IMR-90 (cell line): Measurements from ENCODE around the gene KAT6B. TPM values are rescaled to one million over a fixed set of nuclear protein-coding genes. Genes with fewer than 3 reads are reported as not detected.

Experiments
- ATAC-seq: fragments of 200-7000 bp; cut with Tn5 transposase; 2 replicates; pipeline ENCODE4 v1.9.1; 2020; ENCODE audit warnings: low read depth, mild to moderate bottlenecking, moderate library complexity
- BruUV-seq: library from RNA; stranded (reverse); fragments of 400-500 nt; replicated peaks from 2 replicates; lab custom pipeline; 2021; lab: Mats Ljungman, UMichigan
- CTCF ChIA-PET: fragments of 300-600 bp; formaldehyde crosslinking; extraction: SDS; loops from one replicate; lab custom pipeline; 2021; ENCODE audit warnings: antibody characterized with exemption; lab: Yijun Ruan, JAX
- POLR2A ChIA-PET: fragments of 300-600 bp; sonication (Branson Sonifier 250); formaldehyde crosslinking; loops from one replicate; lab custom pipeline; 2022; ENCODE audit warnings: antibody characterized with exemption; ENCODE audit not compliant: unreplicated experiment; lab: Charles Lee
- DNase-seq: peaks from one replicate; pipeline ENCODE4 v3.0.0; 2013
- H2AFZ ChIP-seq: replicated peaks from 2 replicates; pipeline ENCODE3; 2013; ENCODE audit warnings: low read length, mild to moderate bottlenecking; ENCODE audit not compliant: poor library complexity
- H2AK5ac ChIP-seq: 2 replicates; pipeline ENCODE4 v1.6.1; 2013; ENCODE audit warnings: low read depth, low read length, inconsistent platforms
- H2AK9ac ChIP-seq: replicated peaks from 2 replicates; pipeline ENCODE3; 2013; ENCODE audit warnings: mild to moderate bottlenecking, low read depth, low read length, moderate library complexity; ENCODE audit not compliant: poor library complexity
- H2BK120ac ChIP-seq: 2 replicates; pipeline ENCODE4 v1.6.1; 2013; ENCODE audit warnings: low read depth, low read length, inconsistent platforms
- H2BK15ac ChIP-seq: 3 replicates; pipeline ENCODE4 v1.6.1; 2013; ENCODE audit warnings: low read depth, low read length, inconsistent platforms
- H2BK20ac ChIP-seq: 2 replicates; pipeline ENCODE4 v1.6.1; 2013; ENCODE audit warnings: low read depth, mild to moderate bottlenecking, inconsistent platforms, low read length, moderate library complexity
- H2BK5ac ChIP-seq: 2 replicates; pipeline ENCODE4 v1.6.1; 2013; ENCODE audit warnings: mild to moderate bottlenecking, low read depth, low read length, inconsistent platforms; ENCODE audit not compliant: poor library complexity, severe bottlenecking
- H3K14ac ChIP-seq: replicated peaks from 2 replicates; pipeline ENCODE4 v1.6.1; 2013; ENCODE audit warnings: low read depth, low read length, inconsistent platforms
- H3K18ac ChIP-seq: 2 replicates; pipeline ENCODE4 v1.6.1; 2013; ENCODE audit warnings: low read depth, low read length, control low read depth
- H3K23ac ChIP-seq: 2 replicates; pipeline ENCODE4 v1.6.1; 2013; ENCODE audit warnings: low read depth, low read length, inconsistent platforms
- H3K27ac ChIP-seq: 2 replicates; pipeline ENCODE4 v1.5.1; 2013; ENCODE audit warnings: mild to moderate bottlenecking, control low read depth, low read length; ENCODE audit not compliant: insufficient read depth
- H3K27me3 ChIP-seq: 2 replicates; pipeline ENCODE4 v1.6.1; 2013; ENCODE audit warnings: low read length; ENCODE audit not compliant: control insufficient read depth, insufficient read depth
- H3K36me3 ChIP-seq: 2 replicates; pipeline ENCODE4 v1.6.1; 2013; ENCODE audit warnings: low read length, mixed read lengths; ENCODE audit not compliant: control insufficient read depth, insufficient read depth
- H3K4ac ChIP-seq: 2 replicates; pipeline ENCODE4 v1.6.1; 2013; ENCODE audit warnings: low read depth, low read length, inconsistent platforms
- H3K4me1 ChIP-seq: 2 replicates; pipeline ENCODE4 v1.6.1; 2013; ENCODE audit warnings: low read length, mixed read lengths; ENCODE audit not compliant: control insufficient read depth, insufficient read depth
- H3K4me2 ChIP-seq: 2 replicates; pipeline ENCODE4 v1.6.1; 2013; ENCODE audit warnings: low read depth, mild to moderate bottlenecking, control low read depth, low read length, moderate library complexity
- H3K4me3 ChIP-seq: 2 replicates; pipeline ENCODE4 v1.5.1; 2013; ENCODE audit warnings: low read depth, mild to moderate bottlenecking, control low read depth, low read length, moderate library complexity; ENCODE audit not compliant: insufficient read depth
- H3K56ac ChIP-seq: 2 replicates; pipeline ENCODE4 v1.6.1; 2013; ENCODE audit warnings: low read length, inconsistent platforms; ENCODE audit not compliant: insufficient read depth; ENCODE audit errors: extremely low read depth
- H3K79me1 ChIP-seq, 2 experiments: 2 replicates each; pipeline ENCODE4 v1.6.1; 2013; ENCODE audit warnings: low read length in 2 of 2, inconsistent platforms in 1 of 2, low read depth in 1 of 2
- H3K9ac ChIP-seq: 2 replicates; pipeline ENCODE4 v1.6.1; 2013; ENCODE audit warnings: low read depth, low read length, control low read depth
- H3K9me1 ChIP-seq: 2 replicates; pipeline ENCODE4 v1.6.1; 2013; ENCODE audit warnings: low read length, inconsistent platforms; ENCODE audit not compliant: insufficient read depth
- H3K9me3 ChIP-seq: 2 replicates; pipeline ENCODE4 v1.6.1; 2013; ENCODE audit warnings: low read length; ENCODE audit not compliant: control insufficient read depth, insufficient read depth
- H4K20me1 ChIP-seq: 2 replicates; pipeline ENCODE4 v1.6.1; 2013; ENCODE audit warnings: low read length, inconsistent platforms; ENCODE audit not compliant: insufficient read depth
- H4K5ac ChIP-seq: 2 replicates; pipeline ENCODE4 v1.6.1; 2013; ENCODE audit warnings: mild to moderate bottlenecking, low read depth, low read length, control low read depth
- H4K8ac ChIP-seq, 2 experiments: 2 replicates each; pipeline ENCODE4 v1.6.1; 2013; ENCODE audit warnings: low read depth in 2 of 2, low read length in 2 of 2, control low read depth in 1 of 2, inconsistent platforms in 1 of 2
- H4K91ac ChIP-seq: 2 replicates; pipeline ENCODE4 v1.6.1; 2013; ENCODE audit warnings: low read depth, low read length, inconsistent platforms; ENCODE audit not compliant: insufficient read depth
- BHLHE40 ChIP-seq: fragments of 150-350 bp; IDR thresholded peaks from 2 replicates; pipeline ENCODE4 v1.6.1; 2016; ENCODE audit warnings: mild to moderate bottlenecking, low read depth, low read length
- MAFK ChIP-seq: IDR thresholded peaks from 2 replicates; pipeline ENCODE4 v1.6.1; 2012; ENCODE audit warnings: low read depth, low read length, improper control_type of control experiment
- MAZ ChIP-seq: IDR thresholded peaks from 2 replicates; pipeline ENCODE4 v1.6.1; 2012; ENCODE audit warnings: low read depth, mild to moderate bottlenecking, low read length, improper control_type of control experiment, moderate library complexity, borderline replicate concordance
- MXI1 ChIP-seq: IDR thresholded peaks from 2 replicates; pipeline ENCODE4 v1.6.1; 2012; ENCODE audit warnings: low read depth, mild to moderate bottlenecking, low read length, moderate library complexity, borderline replicate concordance
- NFE2L2 ChIP-seq: fragments of 150-350 bp; IDR thresholded peaks from 2 replicates; pipeline ENCODE4 v1.6.1; 2016; ENCODE audit warnings: low read depth, mild to moderate bottlenecking, low read length
- RAD21 ChIP-seq: IDR thresholded peaks from 2 replicates; pipeline ENCODE4 v1.6.1; 2012; ENCODE audit warnings: low read length, improper control_type of control experiment
- RCOR1 ChIP-seq: IDR thresholded peaks from 2 replicates; pipeline ENCODE4 v1.6.1; 2012; ENCODE audit warnings: mild to moderate bottlenecking, low read length, improper control_type of control experiment; ENCODE audit not compliant: insufficient replicate concordance
- RFX5 ChIP-seq: IDR thresholded peaks from 2 replicates; pipeline ENCODE4 v1.8.0; 2012; ENCODE audit warnings: low read depth, mild to moderate bottlenecking, low read length, moderate library complexity
- WGBS, 2 experiments: methylation state at CpG; one replicate each; pipeline versions ENCODE4 v1.1.5 to v1.1.7; 2013; ENCODE audit warnings: missing lambda C conversion rate in 2 of 2; ENCODE audit not compliant: insufficient read length in 1 of 2; ENCODE audit errors: extremely low coverage in 2 of 2; 5-methylcytosine and 5-hydroxymethylcytosine counted together
- dilution Hi-C: fragments of 300-500 bp; cut with HindIII; formaldehyde crosslinking; loops from one replicate; pipeline ENCODE4 v1.14.3; 2018; ENCODE audit warnings: low sequenced_read_pairs; ENCODE audit not compliant: unreplicated experiment
- in situ Hi-C: fragments of 300-500 bp; cut with MboI; formaldehyde crosslinking; loops from 3 replicates; pipeline ENCODE4 v1.14.3; 2019; ENCODE audit warnings: low sequenced_read_pairs, inconsistent platforms, mixed read lengths
- intact Hi-C: fragments of 100-400 bp; cut with micrococcal nuclease; formaldehyde crosslinking; loops from 2 replicates; pipeline ENCODE4 v1.10.0; 2022
- polyA plus RNA-seq, 3 experiments: library from polyadenylated mRNA; depleted of rRNA; stranded (reverse); fragments of >200 nt; gene quantifications; 2 replicates each; pipeline ENCODE4 v1.2.3, GENCODE V29; 2012; ENCODE audit warnings: low replicate concordance in 1 of 3
- total RNA-seq: library from RNA; depleted of rRNA; stranded (reverse); fragments of >200 nt; gene quantifications from 2 replicates; pipeline ENCODE4 v1.2.3, GENCODE V29; 2012

Gene KAT6B
- total and polyA plus RNA-seq, 2 of the 4 experiments (the other 2 are of a cell fraction): 8.8 to 28.1 TPM

DNA sequence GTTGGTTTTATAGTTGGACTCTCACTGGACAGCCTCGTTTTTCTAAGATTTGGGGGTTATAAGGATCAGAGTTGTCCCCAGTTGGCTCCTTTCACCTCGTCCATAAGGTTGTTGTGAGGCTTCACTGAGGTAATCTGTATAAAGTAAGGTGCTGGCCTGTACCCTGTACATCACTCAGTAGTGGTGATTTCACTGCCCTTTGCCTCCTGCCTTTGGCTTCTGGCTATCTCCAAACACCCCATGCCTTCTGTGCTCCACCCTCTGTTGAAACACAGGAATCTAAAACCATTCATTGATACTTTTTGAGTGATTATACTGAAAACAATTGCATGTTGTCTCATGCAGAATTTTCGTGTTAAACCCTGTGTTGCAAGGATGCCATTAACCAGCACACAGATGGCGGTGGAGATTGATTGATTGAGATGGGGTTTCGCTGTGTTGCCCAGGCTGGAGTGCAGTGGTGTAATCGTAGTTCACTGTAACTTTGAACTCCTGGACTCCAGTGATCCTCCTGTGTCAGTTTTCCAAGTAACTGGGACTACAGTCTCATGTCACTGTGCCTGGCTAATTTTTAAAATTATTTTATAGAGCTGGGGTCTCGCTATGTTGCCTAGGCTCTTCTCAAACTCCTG lies 55.0 kb downstream of the KAT6B start:
- Histone ChIP-seq H2AFZ (no peak overlapping the region), H3K4me2 (peak overlapping the region; percentile 63; the same call in 1 of the 2 replicates), H2AK5ac (peak overlapping the region; percentile 97), H2BK15ac (peak overlapping the region; percentile 99; the same call in 2 of the 3 replicates), H3K27me3 (no peaks in the 10 kb centered on the region), H3K4ac (peak overlapping the region; percentile 96), H4K20me1 (0 out of 2 replicates have a peak, but pooled peaks cover 3% of the 10 kb centered on the region), H4K8ac (peak overlapping the region; percentile 92), H2AK9ac (peak overlapping the region; percentile 21), H3K79me1 (peaks cover 40 to 76% of the 10 kb centered on the region in 2 experiments), H3K9me3 (no peaks in the 10 kb centered on the region), H3K14ac (peak overlapping the region; percentile 94), H3K56ac (peak overlapping the region; percentile 84; the same call in 1 of the 2 replicates), H3K4me3 (no peak overlapping the region), H3K23ac (peak overlapping the region; percentile 95), H3K36me3 (no peaks in the 10 kb centered on the region), H4K5ac (peak overlapping the region; percentile 99), H3K18ac (peak overlapping the region; percentile 95), H2BK5ac (peak overlapping the region; percentile 99), H3K9ac (0 out of 2 replicates have a peak overlapping the region, but pooled peaks have one; percentile 72), H2BK20ac (peak overlapping the region; percentile 87), H3K27ac (peak overlapping the region; percentile 100), H2BK120ac (peak overlapping the region; percentile 97), H4K91ac (peak overlapping the region; percentile 85), H3K9me1 (peaks cover 26% of the 10 kb centered on the region), H3K4me1 (peaks cover 45% of the 10 kb centered on the region)
- DNase-seq (no peak), ATAC-seq (no peak)
- 75% methylated on average over 2 of the region's 7 CpGs; no CpG with 5 or more reads in 1 of the 2 experiments for WGBS, 2 experiments
- dilution Hi-C loops (no loop called here), in situ Hi-C loops (no loop called here), intact Hi-C loops (loop anchor here (5.0 kb wide), 1 partner anchor 54 kb away; the partner anchor contains the start of gene KAT6B)
- ChIA-PET POLR2A (no interaction called here), CTCF (interaction anchor here (1.1 kb wide), 1 partner anchor 8 kb away, joined by 3 read pairs; no protein-coding TSS in a partner anchor)
- TF ChIP-seq BHLHE40: no peak
- TF ChIP-seq RAD21: no peak
- TF ChIP-seq RFX5: no peak
- TF ChIP-seq RCOR1: no peak
- TF ChIP-seq MAFK: no peak
- TF ChIP-seq MAZ: no peak
- no peak for TF ChIP-seq MXI1
- no peak for TF ChIP-seq NFE2L2
- no TSS peak for BruUV-seq
